Measurements from ENCODE around the gene ZDHHC19. TPM values are rescaled to one million over a fixed set of nuclear protein-coding genes. Genes with fewer than 3 reads are reported as not detected.
"Not testable (repeated sequence)": the region's sequence is repeated elsewhere in the genome, so short reads cannot be mapped to it uniquely, and the experiment has no call there.

The ZDHHC19 gene
- total RNA-seq, 1 donor from 2014 or later: not detected

GRCh38 chr3:196225086-196225485, 13.9 kb upstream of the ZDHHC19 start:
- no peak for DNase-seq (ENCODE audit: low read depth)

- DNase-seq (ENCODE audit: low read depth): no peak
These were observed 11.8 kb upstream of the ZDHHC19 start for GRCh38 chr3:196222876-196223595.

GRCh38 chr3:196220991-196221390, 9.8 kb upstream of the ZDHHC19 start:
- peak; percentile 19 for DNase-seq (ENCODE audit: low read depth)

- no peak for DNase-seq (ENCODE audit: low read depth)
These were observed 9.4 kb upstream of the ZDHHC19 start for GRCh38 chr3:196220587-196220986.

- DNase-seq (ENCODE audit: low read depth): no peak
These were observed 8.7 kb upstream of the ZDHHC19 start for GRCh38 chr3:196219970-196220311.

- peak; percentile 71 for DNase-seq (ENCODE audit: low read depth)
These were observed 8.2 kb upstream of the ZDHHC19 start for GRCh38 chr3:196219194-196219969.

GRCh38 chr3:196218155-196218712, 7.0 kb upstream of the ZDHHC19 start:
- DNase-seq (ENCODE audit: low read depth): no peak

GRCh38 chr3:196217307-196218154, 6.3 kb upstream of the ZDHHC19 start:
- DNase-seq (ENCODE audit: low read depth): no peak

GRCh38 chr3:196216681-196217211, 5.5 kb upstream of the ZDHHC19 start:
- DNase-seq (ENCODE audit: low read depth): no peak

- DNase-seq (ENCODE audit: low read depth): no peak
These were observed 4.9 kb upstream of the ZDHHC19 start, which contains the start of gene SLC51A for GRCh38 chr3:196216089-196216564. Gene SLC51A (plus strand): TSS chr3:196216534. CDS start chr3:196216713, 179 bp downstream.

GRCh38 chr3:196215493-196216020, 4.4 kb upstream of the ZDHHC19 start:
- DNase-seq (ENCODE audit: low read depth): no peak

- peak; percentile 47 for DNase-seq (ENCODE audit: low read depth)
These were observed 3.7 kb upstream of the ZDHHC19 start for GRCh38 chr3:196214783-196215441.

GRCh38 chr3:196209944-196210672, 1.1 kb downstream of the ZDHHC19 start:
- DNase-seq (ENCODE audit: low read depth): not testable (repeated sequence)

GRCh38 chr3:196208942-196209695, 2.1 kb downstream of the ZDHHC19 start:
- DNase-seq (ENCODE audit: low read depth): no peak

GRCh38 chr3:196207833-196208607, 3.2 kb downstream of the ZDHHC19 start:
- DNase-seq (ENCODE audit: low read depth): no peak

GRCh38 chr3:196207159-196207832, 3.9 kb downstream of the ZDHHC19 start:
- no peak for DNase-seq (ENCODE audit: low read depth)

GRCh38 chr3:196205442-196206205, 5.6 kb downstream of the ZDHHC19 start:
- not testable (repeated sequence) for DNase-seq (ENCODE audit: low read depth)
